Thyroid gland (tissue), 4 donors: ENCODE data around the gene SHF. TPM values are rescaled to one million over a fixed set of nuclear protein-coding genes. Genes with fewer than 3 reads are reported as not detected.
A peak's percentile ranks its signal among the peaks of the same experiment; 100 is the strongest.

Experiments
- DNase-seq, 2 donors: peaks; one replicate each; pipeline ENCODE4 v3.0.0-alpha.2; 2019
- H3K27ac ChIP-seq, 3 donors: fragments of 200-600 bp; sonication (generic); 1 replicate in 2 of 3; 2 replicates in 1 of 3; pipeline ENCODE4 v1.5.1; 2016 to 2019; ENCODE audit warnings: mild to moderate bottlenecking in 1 of 3, moderate library complexity in 1 of 3
- H3K27me3 ChIP-seq: fragments of 200-600 bp; sonication (generic); one replicate; pipeline ENCODE4 v1.5.1; 2019
- H3K36me3 ChIP-seq, 2 donors: fragments of 200-600 bp; sonication (generic); one replicate each; pipeline ENCODE4 v1.5.1; 2016 to 2019
- H3K4me1 ChIP-seq, 2 donors: fragments of 200-600 bp; sonication (generic); one replicate each; pipeline ENCODE4 v1.5.1; 2017 to 2019
- H3K4me3 ChIP-seq, 3 donors: fragments of 200-600 bp; sonication (generic); replicated peaks in 1 of 3; 1 replicate in 2 of 3; 2 replicates in 1 of 3; pipeline ENCODE4 v1.5.1; 2016; ENCODE audit warnings: mild to moderate bottlenecking in 1 of 3
- H3K9me3 ChIP-seq: fragments of 200-600 bp; sonication (generic); one replicate; pipeline ENCODE4 v1.5.1; 2017
- POLR2A ChIP-seq, 2 donors: fragments of 450-650 bp; IDR thresholded peaks; one replicate each; pipeline ENCODE4 v1.6.1; 2017; ENCODE audit warnings: antibody characterized with exemption in 2 of 2, mild to moderate bottlenecking in 2 of 2, moderate library complexity in 1 of 2
- WGBS, 2 donors: methylation state at CpG; one replicate each; pipeline ENCODE4 v1.1.5; 2017; 5-methylcytosine and 5-hydroxymethylcytosine counted together
- intact Hi-C: fragments of 100-400 bp; cut with DNase I; formaldehyde crosslinking; loops from one replicate; pipeline ENCODE4 v1.15.1; 2023
- total RNA-seq, 4 donors: library from RNA; depleted of rRNA; stranded (reverse); fragments of >200 nt; gene quantifications; one replicate each; pipeline ENCODE4 v1.2.3, GENCODE V29; 2016
- TF ChIP-seq, protein P1 (sequence below), 6 experiments: fragments of 200-600 bp in 3 of 6; fragments of 450-650 bp in 3 of 6; sonication (generic) in 3 of 6; IDR thresholded peaks; one replicate each; pipeline ENCODE4 v1.5.1; 2016 to 2019; ENCODE audit warnings: antibody characterized with exemption in 6 of 6, mild to moderate bottlenecking in 2 of 6, inconsistent platforms in 1 of 6, moderate library complexity in 1 of 6

Gene SHF
- total RNA-seq, 4 donors from 2014 or later: 8.0 to 15.9 (median 8.7) TPM

DNA sequence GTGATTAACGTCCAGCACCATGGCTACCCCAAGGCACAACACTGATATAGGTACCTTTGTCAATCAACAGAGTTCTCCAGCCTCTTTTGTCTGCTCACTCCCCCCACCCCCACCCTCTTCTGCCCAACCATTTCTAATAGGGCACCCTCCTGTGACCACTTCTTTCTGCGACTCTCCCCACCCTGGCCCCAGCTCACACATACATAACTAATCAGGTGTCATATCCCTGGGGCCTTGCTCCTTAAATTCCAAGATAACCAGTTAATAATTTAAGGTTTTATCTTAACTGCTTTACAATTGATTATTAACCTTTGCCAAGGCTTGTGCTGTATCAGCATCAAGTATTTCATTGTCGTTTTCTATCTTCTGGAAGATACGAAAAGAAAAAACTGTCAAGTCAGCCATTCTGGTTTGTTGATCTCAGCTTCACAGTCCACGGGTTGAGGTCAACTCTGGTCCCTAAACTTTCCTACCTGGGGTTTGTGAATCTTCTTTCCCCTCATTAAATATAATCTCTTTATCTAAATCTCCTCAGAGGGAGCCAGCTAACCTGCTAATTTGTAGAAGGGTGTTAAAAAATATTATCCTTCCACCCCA is 37.0 kb upstream of the SHF start:
- WGBS, 2 donors: 52 to 67% methylated on average over 5 of the region's 5 CpGs
- no peak for DNase-seq
- H3K4me1 ChIP-seq: peaks cover 5 to 15% of the 10 kb centered on the region in 2 donors
- H3K9me3 ChIP-seq: no peaks in the 10 kb centered on the region
- no peak for TF ChIP-seq POLR2A (IDR thresholded peaks at IDR 0.05)
- TF ChIP-seq, protein P1, sequence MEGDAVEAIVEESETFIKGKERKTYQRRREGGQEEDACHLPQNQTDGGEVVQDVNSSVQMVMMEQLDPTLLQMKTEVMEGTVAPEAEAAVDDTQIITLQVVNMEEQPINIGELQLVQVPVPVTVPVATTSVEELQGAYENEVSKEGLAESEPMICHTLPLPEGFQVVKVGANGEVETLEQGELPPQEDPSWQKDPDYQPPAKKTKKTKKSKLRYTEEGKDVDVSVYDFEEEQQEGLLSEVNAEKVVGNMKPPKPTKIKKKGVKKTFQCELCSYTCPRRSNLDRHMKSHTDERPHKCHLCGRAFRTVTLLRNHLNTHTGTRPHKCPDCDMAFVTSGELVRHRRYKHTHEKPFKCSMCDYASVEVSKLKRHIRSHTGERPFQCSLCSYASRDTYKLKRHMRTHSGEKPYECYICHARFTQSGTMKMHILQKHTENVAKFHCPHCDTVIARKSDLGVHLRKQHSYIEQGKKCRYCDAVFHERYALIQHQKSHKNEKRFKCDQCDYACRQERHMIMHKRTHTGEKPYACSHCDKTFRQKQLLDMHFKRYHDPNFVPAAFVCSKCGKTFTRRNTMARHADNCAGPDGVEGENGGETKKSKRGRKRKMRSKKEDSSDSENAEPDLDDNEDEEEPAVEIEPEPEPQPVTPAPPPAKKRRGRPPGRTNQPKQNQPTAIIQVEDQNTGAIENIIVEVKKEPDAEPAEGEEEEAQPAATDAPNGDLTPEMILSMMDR (IDR thresholded peaks at IDR 0.05): no peak
- intact Hi-C loops: no loop called here
- no peaks in the 10 kb centered on the region for H3K36me3 ChIP-seq
- H3K4me3 ChIP-seq: no peak overlapping the region
- H3K27ac ChIP-seq: no peak overlapping the region
- H3K27me3 ChIP-seq: no peaks in the 10 kb centered on the region

DNA sequence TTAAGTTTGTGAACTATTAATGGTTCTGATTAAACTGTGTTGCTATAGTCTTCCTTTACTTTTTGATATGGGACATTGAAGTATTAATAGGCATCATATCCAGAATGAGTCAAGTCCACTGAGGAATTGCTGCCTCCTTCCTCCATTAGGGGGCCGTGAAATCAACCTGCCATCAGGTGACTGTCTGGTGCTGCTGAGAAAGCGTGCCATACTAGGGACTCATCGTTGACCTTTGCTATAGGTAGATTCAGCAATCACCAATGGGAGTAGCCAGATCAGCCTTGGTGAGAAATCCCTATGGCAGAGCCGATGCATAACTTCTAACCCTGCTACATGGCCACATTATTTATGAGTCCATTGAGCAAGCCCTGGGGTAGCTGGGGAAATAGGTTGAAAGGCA is 34.2 kb upstream of the SHF start:
- 78 to 85% methylated on average over 4 of the region's 4 CpGs for WGBS, 2 donors
- intact Hi-C loops: no loop called here
- H3K36me3 ChIP-seq: no peaks in the 10 kb centered on the region
- H3K4me1 ChIP-seq: peaks cover 0 to 9% of the 10 kb centered on the region in 2 donors
- H3K4me3 ChIP-seq: no peak overlapping the region
- H3K27ac ChIP-seq: no peak overlapping the region
- TF ChIP-seq, protein P1 (IDR thresholded peaks at IDR 0.05): no peak
- TF ChIP-seq POLR2A (IDR thresholded peaks at IDR 0.05): no peak
- no peaks in the 10 kb centered on the region for H3K27me3 ChIP-seq
- no peaks in the 10 kb centered on the region for H3K9me3 ChIP-seq
- DNase-seq: no peak

DNA sequence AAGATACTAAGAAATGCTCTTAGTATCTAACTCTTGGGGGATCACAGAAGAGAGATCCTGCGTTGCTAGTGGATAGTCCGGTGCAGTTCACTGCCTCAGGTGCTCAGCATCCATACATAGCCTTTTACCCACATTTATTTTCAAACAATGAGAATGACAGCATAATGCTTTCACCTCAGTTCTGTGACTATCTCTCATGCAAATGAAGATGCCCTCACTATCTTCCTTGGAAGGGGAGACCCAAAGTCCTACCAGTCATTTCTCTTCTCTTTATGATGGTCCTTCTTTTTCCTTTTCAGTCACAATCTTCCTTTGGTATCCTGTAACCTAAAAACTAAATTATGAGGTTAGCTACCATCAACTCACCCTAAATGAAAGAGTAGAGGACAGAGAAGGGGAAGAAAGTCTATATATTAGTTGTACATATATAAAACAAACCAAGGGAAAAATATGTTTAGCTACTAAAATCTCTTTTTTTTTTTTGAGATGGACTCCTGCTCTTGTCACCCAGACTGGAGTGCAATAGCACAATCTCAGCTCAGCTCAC is 33.4 kb upstream of the SHF start:
- TF ChIP-seq, protein P1 (IDR thresholded peaks at IDR 0.05): no peak
- no peak for TF ChIP-seq POLR2A (IDR thresholded peaks at IDR 0.05)
- Histone ChIP-seq H3K27ac (no peak overlapping the region), H3K9me3 (no peaks in the 10 kb centered on the region), H3K36me3 (no peaks in the 10 kb centered on the region), H3K4me1 (peaks cover 0 to 9% of the 10 kb centered on the region in 2 donors), H3K4me3 (no peak overlapping the region), H3K27me3 (no peaks in the 10 kb centered on the region)
- no peak for DNase-seq
- WGBS, 2 donors: 96 to 97% methylated on average over 2 of the region's 2 CpGs
- intact Hi-C loops: no loop called here

DNA sequence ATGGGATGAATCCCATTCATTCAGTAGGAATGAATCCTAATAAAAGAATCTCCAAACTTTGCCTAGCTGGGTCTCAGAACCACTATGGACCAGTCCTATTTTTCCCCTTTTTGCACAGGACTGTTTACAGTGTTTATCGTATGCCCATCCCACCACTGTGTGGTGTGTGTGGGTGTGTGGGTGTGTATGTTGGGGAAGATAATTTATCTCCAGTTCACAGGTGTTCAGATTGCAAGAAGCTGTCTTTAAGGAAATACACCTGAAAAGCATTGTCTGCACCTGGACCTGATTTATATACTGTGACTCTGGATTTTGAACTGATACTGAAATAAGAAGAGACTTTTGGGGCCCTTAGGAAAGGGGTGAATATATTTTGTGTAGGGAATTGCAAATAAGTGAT is 24.7 kb upstream of the SHF start:
- Histone ChIP-seq H3K4me3 (no peak overlapping the region), H3K36me3 (no peaks in the 10 kb centered on the region), H3K4me1 (peaks cover 0 to 3% of the 10 kb centered on the region in 2 donors), H3K27me3 (no peaks in the 10 kb centered on the region), H3K9me3 (no peaks in the 10 kb centered on the region), H3K27ac (no peak overlapping the region)
- 82 to 95% methylated on average over 1 of the region's 1 CpG for WGBS, 2 donors
- TF ChIP-seq, protein P1 (IDR thresholded peaks at IDR 0.05): no peak
- TF ChIP-seq POLR2A (IDR thresholded peaks at IDR 0.05): no peak
- intact Hi-C loops: no loop called here
- DNase-seq: no peak

DNA sequence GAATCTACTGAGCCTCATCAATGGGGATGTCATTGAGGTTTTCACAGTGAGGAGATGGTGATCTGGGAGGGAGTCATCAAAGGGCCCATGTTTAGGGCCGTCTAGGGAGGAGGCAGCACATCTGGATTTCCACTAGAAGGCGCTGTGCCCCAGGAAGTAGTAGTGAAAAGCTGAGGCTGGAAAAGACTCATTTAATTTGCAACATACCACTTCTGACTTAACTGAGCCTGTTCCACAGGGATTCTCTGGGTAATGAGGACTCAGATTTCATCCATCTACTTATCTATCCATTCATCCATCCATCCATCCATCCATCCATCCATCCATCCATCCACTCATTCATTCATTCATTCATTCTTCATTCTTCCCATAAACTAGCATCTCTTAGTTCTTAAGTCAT is 17.4 kb upstream of the SHF start:
- DNase-seq: peak; percentile 54 to 65

More for the DNA sequence above, 17.4 kb upstream of the SHF start:
- no peak for TF ChIP-seq POLR2A (IDR thresholded peaks at IDR 0.05)
- TF ChIP-seq, protein P1 (IDR thresholded peaks at IDR 0.05): peak in 5 of 6 experiments; percentile 58 to 84 (median 69)
- intact Hi-C loops: no loop called here
- H3K27ac ChIP-seq: no peak overlapping the region
- H3K4me3 ChIP-seq: no peak overlapping the region
- H3K4me1 ChIP-seq: peaks cover 20 to 33% of the 10 kb centered on the region in 2 donors
- WGBS, 2 donors: 4 to 10% methylated on average over 2 of the region's 2 CpGs
- H3K36me3 ChIP-seq: no peaks in the 10 kb centered on the region
- no peaks in the 10 kb centered on the region for H3K9me3 ChIP-seq
- H3K27me3 ChIP-seq: no peaks in the 10 kb centered on the region
